Activated CD8-positive, alpha-beta memory T cell treated with anti-CD3 and anti-CD28 coated beads for 36 hours (primary cell): ENCODE data around the gene RPLP2. TPM values are rescaled to one million over a fixed set of nuclear protein-coding genes. Genes with fewer than 3 reads are reported as not detected.

ENCODE experiments used
- CTCF ChIA-PET: fragments of 350-600 bp; sonication (Branson Sonifier 250); formaldehyde crosslinking; loops from one replicate; lab custom pipeline; 2021; ENCODE audit warnings: antibody characterized with exemption; lab: Charles Lee
- POLR2A ChIA-PET: fragments of 350-600 bp; sonication (Branson Sonifier 250); formaldehyde crosslinking; loops from one replicate; lab custom pipeline; 2021; ENCODE audit warnings: antibody characterized with exemption; lab: Charles Lee
- total RNA-seq, 2 experiments: library from RNA; stranded (reverse); gene quantifications; one replicate each; pipeline ENCODE4 v1.2.3, GENCODE V29; 2021

RPLP2 gene
- total RNA-seq, 2 experiments from 2014 or later, result 2,602 to 2,630 TPM

GRCh38 chr11:836700-837099 lies 26.9 kb downstream of the RPLP2 start:
- POLR2A ChIA-PET, result interaction anchor here (0.6 kb wide), 1 partner anchor 12 kb away, joined by 3 read pairs; no protein-coding TSS in a partner anchor
- CTCF ChIA-PET, result interaction anchor here (0.5 to 1.2 kb wide), 2 partner anchors 12 to 202 kb away, joined by 3 read pairs; no protein-coding TSS in a partner anchor

DNA sequence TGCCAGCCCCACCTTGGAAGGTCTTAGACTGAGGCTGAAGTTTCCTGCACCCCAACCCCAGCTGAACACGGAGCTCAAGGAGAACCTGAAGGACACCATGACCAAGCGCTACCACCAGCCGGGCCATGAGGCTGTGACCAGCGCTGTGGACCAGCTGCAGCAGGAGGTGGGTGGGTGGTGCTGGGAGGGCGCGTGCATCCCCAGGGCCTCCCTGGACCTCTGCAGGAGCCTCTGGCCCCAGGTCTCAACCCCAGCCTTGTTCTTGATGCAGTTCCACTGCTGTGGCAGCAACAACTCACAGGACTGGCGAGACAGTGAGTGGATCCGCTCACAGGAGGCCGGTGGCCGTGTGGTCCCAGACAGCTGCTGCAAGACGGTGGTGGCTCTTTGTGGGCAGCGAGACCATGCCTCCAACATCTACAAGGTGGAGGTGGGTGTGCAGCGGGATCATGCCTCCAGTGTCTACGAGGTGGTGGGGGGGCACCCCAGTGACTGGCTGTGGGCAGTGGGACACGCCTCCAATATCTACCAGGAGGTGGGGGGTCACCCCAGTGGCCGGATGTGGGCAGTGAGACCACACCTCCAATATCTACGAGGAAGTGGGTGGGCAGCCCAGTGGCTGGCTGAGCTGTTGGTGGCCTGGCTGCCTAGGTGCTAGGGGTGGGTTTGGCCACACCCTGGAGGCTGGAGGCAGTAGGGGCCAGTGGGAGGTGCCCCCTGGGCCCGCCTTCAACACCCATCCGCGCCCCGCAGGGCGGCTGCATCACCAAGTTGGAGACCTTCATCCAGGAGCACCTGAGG lies 27.6 kb downstream of the RPLP2 start:
- ChIA-PET POLR2A (interaction anchor here (0.6 kb wide), 1 partner anchor 11 kb away, joined by 3 read pairs; no protein-coding TSS in a partner anchor), CTCF (interaction anchor here (0.7 to 1.3 kb wide), 3 partner anchors 10 to 150 kb away, joined by 3 to 5 read pairs (median 3); partner anchors contain the start of gene CRACR2B)

- POLR2A ChIA-PET, result no interaction called here
- CTCF ChIA-PET, result interaction anchor here (0.7 to 1.3 kb wide), 3 partner anchors 10 to 150 kb away, joined by 3 to 5 read pairs (median 3); partner anchors contain the start of gene CRACR2B
Measured at GRCh38 chr11:837990-838307, 28.2 kb downstream of the RPLP2 start.

GRCh38 chr11:838441-839279 lies 28.9 kb downstream of the RPLP2 start:
- POLR2A ChIA-PET, result no interaction called here
- CTCF ChIA-PET, result interaction anchor here (0.7 to 1.3 kb wide), 2 partner anchors 11 to 149 kb away, joined by 3 to 5 read pairs; partner anchors contain the start of gene CRACR2B

DNA sequence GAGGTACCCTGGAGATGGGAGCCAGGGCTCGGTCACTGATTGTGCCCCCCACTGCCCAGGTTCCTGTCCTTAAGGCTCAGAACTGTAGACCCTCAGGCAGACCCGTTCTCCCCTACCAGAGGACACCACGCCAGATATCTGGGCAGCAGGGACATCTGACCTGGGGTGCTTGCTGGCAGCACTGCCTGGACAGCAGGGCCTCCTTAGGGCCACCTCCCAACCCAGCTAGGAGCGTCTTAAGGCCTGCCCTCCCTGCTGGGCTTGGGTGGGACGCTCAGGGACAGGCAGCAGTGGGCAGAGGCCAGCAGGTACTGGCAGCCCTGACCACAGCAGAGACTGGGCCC lies 29.5 kb downstream of the RPLP2 start:
- CTCF ChIA-PET, result interaction anchor here (1.1 kb wide), 1 partner anchor 9 kb away, joined by 4 read pairs; no protein-coding TSS in a partner anchor
- POLR2A ChIA-PET, result no interaction called here

GRCh38 chr11:839875-840617 lies 30.3 kb downstream of the RPLP2 start:
- CTCF ChIA-PET, result interaction anchor here (1.1 to 2.3 kb wide), 4 partner anchors 8 to 211 kb away, joined by 3 to 7 read pairs (median 4); no protein-coding TSS in a partner anchor
- POLR2A ChIA-PET, result interaction anchor here (1.0 to 2.5 kb wide), 2 partner anchors 9 to 11 kb away, joined by 3 to 6 read pairs; no protein-coding TSS in a partner anchor

DNA sequence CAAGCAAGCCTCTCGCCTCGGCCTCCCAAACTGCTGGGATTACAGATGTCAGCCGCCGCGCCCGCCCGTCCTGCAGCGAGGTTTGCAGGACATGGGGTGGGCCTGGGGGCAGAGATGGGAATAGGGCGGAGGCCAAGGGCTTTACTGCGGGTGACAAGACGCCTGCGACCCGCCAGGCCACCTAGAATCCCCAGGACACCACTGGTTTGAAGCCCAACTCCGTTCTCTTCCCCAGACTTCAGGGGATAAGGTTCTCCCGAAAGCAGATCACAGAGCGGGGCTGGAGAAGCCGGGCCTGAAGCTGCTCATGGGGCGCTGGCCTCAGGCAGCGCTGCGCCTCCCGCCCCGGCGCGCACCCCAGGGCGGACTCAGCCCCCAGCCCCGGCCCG lies 32.2 kb downstream of the RPLP2 start:
- ChIA-PET CTCF (interaction anchor here (1.7 to 2.3 kb wide), 2 partner anchors 10 to 12 kb away, joined by 6 to 7 read pairs; no protein-coding TSS in a partner anchor), POLR2A (interaction anchor here (2.5 kb wide), 1 partner anchor 11 kb away, joined by 6 read pairs; no protein-coding TSS in a partner anchor)

DNA sequence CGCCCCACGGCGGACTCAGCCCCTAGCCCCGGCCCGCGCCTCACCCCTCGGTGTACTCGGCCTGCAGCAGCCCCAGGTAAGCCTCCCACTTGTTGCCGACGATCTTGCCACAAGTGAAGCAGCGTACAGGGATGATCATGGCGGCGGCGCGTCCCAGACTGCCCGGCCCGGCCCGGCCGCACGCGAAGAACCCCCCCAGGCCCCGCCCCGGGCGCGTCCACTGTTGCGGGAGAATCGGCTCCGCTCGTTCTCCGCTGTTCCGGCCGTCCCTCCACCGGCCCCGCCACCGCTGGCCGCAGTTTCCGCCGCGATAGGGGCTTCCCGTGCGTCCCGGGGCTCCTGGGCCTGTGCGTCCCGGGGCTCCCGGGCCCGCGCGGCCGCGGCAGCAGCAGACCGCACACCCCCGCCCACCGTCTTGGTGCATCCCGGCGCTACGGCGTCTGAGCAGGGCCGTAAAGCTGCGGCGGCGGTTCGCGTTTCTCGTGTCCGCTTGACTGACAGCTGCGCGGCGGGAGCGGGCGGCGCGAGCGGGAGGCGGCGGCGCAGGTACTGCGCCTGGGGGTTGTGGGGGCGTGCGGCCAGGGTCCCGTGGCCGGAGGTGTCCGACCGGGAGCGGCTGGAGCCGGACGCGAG lies 32.7 kb downstream of the RPLP2 start, which contains the start of the genes POLR2L and TSPAN4:
Gene POLR2L, minus strand, starts transcription at position 160 of the 633 bp plus-strand sequence. Its CDS starts 21 bp downstream, at position 139.
Gene TSPAN4, plus strand, starts transcription at position 483 of the 633 bp plus-strand sequence. CDS start 7,453 bp downstream, outside the sequence.
- POLR2A ChIA-PET, result interaction anchor here (0.8 to 1.4 kb wide), 4 partner anchors 9 to 467 kb away, joined by 3 to 8 read pairs (median 5); partner anchors contain the start of genes CHID1 and TOLLIP
- CTCF ChIA-PET, result interaction anchor here (1.0 to 1.7 kb wide), 4 partner anchors 8 to 209 kb away, joined by 3 to 6 read pairs (median 5); no protein-coding TSS in a partner anchor

DNA sequence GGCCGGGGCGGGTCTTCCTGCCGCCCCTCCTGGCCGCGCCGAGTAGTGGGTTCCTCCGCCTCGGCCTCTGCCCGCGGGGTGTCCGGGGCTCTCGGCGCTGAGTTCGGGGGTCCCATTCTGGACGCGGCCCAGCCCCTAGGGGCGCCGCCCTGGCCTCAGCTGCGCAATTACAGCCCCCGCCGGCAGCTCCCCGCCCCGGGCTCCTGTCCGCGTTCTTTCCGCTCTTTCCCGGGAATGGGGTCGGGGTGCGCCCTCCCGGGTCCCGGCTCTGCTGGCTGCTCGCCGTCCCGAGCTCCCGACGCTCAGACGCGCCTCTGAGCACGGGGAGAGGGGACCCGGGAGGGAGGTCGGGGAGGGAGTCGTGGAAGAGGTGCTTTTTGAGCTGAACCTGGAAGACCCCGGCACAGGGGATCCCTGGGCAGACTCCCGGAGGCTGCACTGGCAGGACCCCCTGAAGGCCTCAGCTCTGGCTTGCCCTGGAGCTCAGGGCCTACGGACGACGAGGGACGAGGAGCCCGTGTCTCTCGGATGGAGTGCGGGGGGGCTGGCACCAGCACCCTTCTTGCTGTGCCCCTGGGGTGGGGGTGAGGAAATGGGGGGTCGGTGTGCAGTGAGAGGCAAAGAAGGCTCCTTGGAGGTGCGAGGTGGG lies 33.4 kb downstream of the RPLP2 start:
- POLR2A ChIA-PET, result interaction anchor here (0.8 to 1.4 kb wide), 4 partner anchors 9 to 466 kb away, joined by 3 to 8 read pairs (median 5); partner anchors contain the start of genes CHID1 and TOLLIP
- CTCF ChIA-PET, result interaction anchor here (0.6 to 1.7 kb wide), 6 partner anchors 9 to 211 kb away, joined by 3 to 6 read pairs (median 4); no protein-coding TSS in a partner anchor

DNA sequence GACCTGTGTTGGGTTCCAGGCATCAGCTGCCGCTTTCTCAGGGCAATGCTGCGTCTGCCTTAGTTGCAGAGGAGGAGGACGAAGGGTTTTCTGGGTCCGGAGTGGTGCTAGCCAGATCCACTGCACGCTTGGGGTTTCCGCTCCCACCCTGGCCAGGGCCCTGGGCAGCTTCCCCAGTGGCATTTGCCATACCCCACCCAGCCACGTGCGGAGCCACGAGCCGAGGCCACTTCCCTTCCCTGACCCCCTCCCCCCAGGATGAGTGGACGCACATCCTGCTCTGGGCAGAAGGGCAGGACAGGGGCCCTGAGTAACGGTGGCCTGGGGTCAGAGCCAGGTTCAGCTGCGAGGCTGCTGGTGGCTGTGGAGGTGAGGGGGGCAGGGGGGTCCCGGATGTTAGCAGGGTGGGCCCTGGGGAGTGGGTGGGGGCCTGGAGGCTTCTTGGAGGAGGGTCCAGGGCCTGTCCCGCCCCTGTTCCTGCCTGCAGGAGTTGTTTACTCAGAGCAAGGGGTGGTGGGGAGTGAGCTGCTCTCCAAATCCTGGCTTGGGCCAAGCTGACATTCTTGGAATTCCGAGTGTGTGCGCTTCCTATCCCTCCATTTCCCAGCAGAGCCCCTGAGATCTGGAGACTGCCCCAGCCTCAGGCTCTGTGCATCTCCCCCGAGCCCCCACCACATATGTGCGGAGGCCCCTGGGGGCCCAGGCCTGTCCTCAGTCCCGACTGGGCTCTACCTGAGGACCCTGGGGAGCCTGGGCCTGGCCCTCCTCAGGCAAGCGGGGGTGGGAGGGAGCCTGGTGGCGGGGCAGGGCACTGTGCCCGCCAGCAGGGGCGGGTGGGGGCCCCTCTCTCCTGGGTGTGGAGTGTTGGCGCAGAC lies 34.3 kb downstream of the RPLP2 start:
- ChIA-PET POLR2A (interaction anchor here (1.1 to 1.4 kb wide), 2 partner anchors 66 to 466 kb away, joined by 3 to 8 read pairs; partner anchors contain the start of genes CHID1 and TOLLIP), CTCF (interaction anchor here (0.8 to 1.7 kb wide), 4 partner anchors 13 to 211 kb away, joined by 3 to 6 read pairs (median 4); no protein-coding TSS in a partner anchor)

DNA sequence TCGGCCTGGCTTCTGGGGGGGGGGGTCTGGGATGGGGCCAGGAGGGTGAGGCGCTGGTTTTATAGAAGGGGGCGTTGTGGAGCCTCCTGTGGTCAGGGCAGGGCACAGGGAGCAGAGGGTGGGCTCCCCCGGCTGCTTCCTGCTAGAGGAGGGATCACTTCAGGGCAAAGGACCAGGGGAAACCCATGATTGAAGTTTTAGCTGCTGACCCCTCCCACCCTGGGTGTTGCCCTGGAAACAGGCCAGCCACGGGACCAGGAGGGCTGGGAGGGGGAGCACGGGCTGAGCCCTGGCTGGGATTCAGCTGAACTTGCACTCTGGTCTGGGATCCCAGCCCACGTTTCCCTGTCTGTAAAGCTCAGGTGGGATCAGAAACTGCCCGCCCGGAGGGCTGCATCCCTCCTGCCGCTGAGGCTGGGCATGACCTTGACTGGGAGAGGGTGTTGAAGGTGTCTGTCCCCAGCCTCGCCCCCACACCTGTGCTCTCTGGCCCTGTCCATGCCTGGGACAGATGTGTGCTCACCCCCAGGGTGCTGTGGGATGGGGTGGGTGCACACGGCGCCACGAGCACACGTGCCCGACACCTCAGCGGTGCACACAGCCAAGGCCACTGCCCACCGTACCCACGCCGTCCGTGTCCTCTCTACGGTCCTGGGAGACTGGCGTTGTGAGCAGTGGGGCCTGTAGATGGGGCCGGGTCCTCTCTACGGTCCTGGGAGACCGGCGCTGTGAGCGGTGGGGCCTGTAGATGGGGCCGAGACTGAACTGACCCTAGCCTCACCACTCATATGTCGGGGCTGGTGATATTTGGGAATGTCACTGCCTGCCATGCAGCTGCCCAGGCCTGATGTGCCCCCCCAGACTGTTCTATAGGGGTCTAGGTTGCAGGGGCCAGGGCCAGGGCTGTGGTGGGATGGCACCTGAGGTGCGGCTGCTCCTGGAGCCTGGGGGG lies 35.2 kb downstream of the RPLP2 start:
- POLR2A ChIA-PET, result no interaction called here
- CTCF ChIA-PET, result no interaction called here

- CTCF ChIA-PET, result interaction anchor here (1.0 kb wide), 2 partner anchors 12 to 206 kb away, joined by 3 read pairs; no protein-coding TSS in a partner anchor
- POLR2A ChIA-PET, result no interaction called here
Measured at GRCh38 chr11:845872-846495, 36.2 kb downstream of the RPLP2 start.

GRCh38 chr11:846496-847098 lies 36.8 kb downstream of the RPLP2 start:
- CTCF ChIA-PET, result interaction anchor here (0.5 to 3.0 kb wide), 5 partner anchors 13 to 205 kb away, joined by 3 to 25 read pairs (median 3); no protein-coding TSS in a partner anchor
- POLR2A ChIA-PET, result no interaction called here

DNA sequence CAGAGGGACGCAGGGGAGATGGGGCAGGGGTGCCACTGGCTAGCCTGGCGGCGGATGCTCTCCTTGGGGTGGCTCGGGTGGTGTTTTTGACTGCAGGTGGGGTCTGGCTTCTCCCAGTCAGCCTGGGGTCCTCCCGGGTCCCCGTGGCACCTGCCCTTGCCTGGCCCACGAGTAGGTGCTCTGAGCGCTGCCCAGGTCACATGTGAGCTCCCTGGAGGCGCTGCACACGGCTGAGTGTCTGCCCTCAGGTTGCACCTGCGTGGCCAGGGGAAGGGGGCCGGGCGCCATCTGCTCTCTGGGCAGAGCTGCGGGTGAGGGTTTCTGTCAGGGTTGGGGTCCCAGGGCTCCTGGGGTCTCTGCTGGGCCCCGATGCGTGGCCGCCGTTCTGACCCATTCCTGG lies 38.1 kb downstream of the RPLP2 start:
- ChIA-PET POLR2A (interaction anchor here (0.7 kb wide), 1 partner anchor 11 kb away, joined by 3 read pairs; no protein-coding TSS in a partner anchor), CTCF (interaction anchor here (0.8 to 3.0 kb wide), 16 partner anchors 8 to 207 kb away, joined by 3 to 25 read pairs (median 3); no protein-coding TSS in a partner anchor)
